GM19099 (cell line): ENCODE data around the gene PASD1.

Experiments used
- POLR2A ChIP-seq: IDR thresholded peaks from 3 replicates; pipeline ENCODE4 v1.6.1; 2011; ENCODE audit warnings: low read depth; ENCODE audit not compliant: insufficient read length; ENCODE audit errors: extremely low read depth

PASD1 gene

DNA sequence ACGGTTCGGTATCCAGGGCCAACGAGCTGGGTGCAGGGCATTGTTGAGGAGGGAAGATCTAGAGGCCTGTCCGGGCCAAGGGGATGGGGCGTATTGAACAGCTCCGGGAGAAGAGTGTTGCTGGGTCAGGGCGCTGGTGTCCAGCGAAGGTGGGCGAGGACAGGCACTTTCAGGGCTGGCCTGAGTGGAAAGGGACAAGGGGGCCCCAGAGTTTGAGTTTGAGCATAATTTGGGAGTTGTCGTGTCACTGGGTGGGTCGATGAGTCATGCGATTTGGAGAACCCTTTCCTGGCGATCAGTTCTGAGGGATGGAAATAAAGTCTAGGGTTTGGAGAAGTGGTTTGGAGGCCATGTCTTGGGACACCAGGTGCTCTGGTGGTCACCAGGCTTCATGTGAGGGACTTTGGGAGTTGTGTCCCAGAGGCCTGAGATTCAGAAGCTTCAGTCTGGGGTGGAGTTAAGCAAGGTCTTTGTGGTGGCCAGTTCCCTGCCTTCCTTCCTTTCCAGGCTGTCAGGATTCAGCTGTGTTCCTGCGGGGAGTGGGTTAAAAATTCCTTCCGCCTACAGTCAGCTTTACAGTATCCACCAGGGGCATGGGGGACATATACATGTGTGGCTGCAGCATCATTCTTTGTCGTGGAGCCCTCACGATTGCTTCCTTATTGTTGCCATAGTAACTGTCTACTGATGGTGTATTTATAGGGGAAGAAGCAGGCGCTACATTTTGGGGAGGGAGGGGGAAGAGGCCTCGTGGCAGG lies 132.3 kb downstream of the PASD1 start:
- TF ChIP-seq POLR2A, result no peak

DNA sequence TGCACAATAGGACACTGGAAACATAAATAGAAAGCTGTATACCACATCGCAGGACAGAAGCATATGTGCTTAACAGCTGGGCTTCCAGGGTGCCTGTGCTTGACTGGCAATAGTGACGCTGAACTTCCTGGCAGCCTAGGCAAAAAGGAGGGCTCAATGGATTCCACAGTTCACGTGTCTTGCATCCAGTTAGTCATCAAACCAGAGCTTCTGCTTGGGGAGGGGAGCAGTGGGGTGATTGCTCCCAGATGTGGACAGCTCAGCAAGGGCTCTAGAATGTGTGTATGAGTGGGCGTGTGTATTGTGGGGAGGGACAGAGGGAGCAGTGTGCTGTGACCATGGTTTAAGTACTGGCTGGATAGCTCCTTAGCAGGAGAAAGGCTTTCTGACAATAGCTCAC lies 134.0 kb downstream of the PASD1 start:
- TF ChIP-seq POLR2A, result no peak

DNA sequence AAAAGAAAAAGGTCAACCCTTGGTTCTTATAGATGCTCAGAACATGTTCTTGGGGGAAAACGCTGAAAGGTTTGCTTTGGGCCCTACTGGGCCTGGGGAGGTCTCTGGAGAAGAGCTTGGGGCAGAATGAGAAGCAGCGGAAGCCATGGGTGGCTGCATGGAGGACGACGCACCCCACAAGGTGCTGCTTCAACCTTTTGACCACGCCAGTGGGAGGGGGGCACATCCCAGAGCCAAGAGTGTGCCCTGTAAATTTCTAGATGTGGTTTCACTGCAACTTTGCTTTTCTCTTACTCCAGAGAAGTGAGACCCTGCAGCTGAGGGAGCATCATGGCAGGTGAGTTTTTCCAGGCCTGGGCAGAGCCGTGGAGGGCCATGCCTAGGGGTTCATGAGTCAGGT lies 135.0 kb downstream of the PASD1 start:
- no peak for TF ChIP-seq POLR2A

DNA sequence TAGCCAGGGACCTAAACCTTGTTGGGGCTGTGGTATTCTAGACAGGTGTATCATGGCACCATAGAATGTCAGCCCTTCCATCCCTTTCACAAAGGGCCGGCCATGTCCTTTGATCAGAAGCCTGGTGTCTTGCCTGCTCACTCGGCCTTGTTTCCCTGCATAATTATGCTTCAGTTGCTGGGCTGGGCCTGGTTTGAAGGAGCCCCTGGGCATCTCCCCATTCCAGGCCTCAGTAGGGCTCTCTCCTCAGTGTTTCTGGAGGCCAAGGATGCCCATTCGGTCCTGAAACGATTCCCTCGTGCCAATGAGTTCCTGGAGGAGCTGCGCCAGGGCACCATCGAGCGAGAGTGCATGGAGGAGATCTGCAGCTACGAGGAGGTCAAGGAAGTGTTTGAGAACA lies 136.3 kb downstream of the PASD1 start:
- no peak for TF ChIP-seq POLR2A

DNA sequence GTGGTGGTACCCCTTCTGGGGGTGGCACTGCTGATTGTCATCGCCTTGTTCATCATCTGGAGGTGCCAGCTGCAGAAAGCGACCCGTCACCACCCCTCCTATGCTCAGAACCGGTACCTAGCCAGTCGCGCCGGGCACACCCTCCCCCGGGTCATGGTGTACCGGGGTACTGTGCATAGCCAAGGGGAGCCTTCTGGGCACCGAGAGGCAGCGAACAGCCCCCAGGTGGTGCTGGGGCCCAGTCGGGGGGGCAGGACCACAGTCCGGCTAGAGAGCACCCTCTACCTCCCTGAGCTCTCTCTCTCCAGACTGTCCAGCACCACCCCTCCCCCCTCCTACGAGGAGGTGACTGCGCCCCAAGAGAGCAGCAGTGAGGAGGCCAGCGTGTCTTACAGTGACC lies 137.1 kb downstream of the PASD1 start:
- TF ChIP-seq POLR2A, result no peak

DNA sequence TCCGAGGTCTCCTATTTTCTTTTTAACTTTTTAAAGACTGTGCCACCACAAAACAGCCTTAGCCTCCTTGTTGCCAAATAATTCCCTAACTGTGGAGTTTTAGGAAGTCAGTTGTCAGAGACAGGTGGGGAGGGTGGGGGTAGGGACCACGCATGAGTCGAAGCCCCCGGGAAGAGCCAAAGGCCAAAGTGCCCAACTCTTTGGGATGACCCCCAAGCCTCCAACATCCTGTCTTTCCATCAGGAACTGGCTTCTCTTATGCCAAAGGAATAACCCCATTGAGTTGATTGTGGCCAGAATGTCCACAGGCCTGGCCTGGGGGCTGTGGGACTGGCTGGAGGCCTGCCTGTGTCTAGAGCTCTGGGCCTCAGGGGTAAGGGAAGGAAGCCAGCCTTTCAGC lies 137.6 kb downstream of the PASD1 start:
- TF ChIP-seq POLR2A, result no peak

DNA sequence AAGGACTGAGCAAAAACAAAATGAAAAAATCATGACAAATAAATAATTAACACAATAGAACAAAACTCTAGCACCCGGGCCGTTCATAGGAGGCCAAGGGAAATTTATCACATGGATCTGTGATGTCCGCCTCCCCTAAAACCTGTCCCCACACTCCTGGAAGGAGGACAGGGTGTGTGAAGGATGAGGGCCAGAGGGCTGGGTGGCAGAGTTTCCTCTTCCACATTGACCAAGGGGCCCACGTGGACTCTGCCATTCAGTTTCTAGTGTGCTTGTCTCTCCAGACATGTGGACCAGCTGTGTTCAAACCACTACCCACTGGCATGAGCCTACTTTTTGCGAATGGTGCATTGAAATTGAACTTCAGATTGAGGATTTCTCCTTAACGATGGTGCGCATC lies 138.1 kb downstream of the PASD1 start:
- TF ChIP-seq POLR2A, result no peak

DNA sequence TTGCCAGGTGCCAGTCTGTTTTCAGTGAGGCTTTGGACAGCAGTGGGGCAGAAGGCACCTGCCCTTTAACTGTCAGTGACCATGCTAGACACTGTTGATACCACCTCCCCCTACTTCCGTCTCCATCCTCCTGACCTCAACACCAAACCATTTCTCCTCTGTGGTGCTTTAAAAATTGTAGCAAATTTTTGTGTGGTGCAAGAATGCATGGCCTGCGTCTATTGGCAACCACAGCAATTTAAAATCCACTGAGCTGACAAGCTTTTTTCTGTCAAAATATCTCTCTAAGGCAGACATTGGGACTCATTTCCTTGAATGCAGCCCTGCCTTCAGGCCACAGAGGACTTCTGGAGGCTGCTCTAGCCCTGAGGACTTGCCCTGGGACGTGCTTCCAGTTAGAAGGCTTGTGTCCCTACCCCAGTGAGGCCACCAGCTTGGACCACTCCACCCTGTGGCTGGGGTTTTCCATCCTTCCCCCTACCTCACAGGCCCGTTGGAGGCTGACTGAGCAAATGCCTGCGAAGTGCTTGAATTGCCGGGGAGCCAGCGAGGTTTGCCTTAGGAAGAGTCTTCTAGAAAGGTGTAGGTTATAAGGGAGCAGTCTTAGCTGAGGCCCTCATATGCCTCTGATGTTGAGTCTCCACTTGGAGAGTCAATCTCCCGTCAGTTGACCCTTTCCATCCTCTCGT lies 138.7 kb downstream of the PASD1 start:
- no peak for TF ChIP-seq POLR2A

DNA sequence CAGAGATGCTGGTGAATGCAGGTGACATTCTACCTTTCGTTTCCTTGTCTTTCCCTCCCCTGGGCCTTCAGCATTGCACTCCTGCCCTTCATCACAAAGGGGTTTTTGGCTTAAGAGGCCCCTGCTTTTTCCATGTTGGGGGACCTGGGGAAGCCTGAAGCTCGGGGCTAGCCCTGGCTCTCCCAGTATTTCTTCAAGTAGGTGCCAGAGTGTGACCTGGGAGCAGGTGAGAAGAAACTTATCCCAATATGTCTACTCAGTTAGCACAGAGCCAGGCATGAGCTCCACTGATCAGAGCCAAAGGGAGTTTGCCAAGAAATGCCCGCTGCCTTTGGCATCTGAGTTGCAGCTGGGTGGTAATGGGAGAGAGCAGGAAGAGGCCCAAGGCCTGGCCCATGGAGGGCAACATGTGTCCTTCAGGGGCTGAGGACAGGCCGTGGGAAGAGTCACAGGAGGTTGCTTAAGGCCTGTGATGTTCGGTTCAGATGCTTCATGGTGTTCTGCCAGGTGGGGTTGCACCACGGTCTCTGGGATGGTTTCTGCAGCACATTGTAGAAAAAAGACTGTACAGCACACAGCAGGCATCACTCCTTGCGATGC lies 139.4 kb downstream of the PASD1 start:
- TF ChIP-seq POLR2A, result no peak

DNA sequence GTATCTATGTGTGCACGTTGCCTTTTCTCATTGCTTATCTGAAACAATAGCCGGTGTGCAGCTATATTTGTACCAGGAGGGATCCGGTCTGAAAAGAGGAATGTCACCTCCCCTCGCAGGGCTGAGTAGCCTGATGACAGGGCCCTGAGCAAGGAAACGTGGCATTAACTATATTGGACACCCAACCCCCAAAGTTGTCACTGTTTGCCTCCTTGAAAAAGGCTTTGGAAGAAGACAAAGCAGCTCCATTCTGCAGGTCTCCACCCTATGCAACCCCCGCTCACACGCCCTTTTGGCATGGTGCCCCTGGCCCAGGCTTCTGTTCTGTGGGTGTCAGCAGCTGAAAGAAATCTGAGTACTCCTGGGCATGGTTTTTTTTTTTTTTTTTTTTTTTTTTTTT lies 140.0 kb downstream of the PASD1 start:
- TF ChIP-seq POLR2A, result no peak

DNA sequence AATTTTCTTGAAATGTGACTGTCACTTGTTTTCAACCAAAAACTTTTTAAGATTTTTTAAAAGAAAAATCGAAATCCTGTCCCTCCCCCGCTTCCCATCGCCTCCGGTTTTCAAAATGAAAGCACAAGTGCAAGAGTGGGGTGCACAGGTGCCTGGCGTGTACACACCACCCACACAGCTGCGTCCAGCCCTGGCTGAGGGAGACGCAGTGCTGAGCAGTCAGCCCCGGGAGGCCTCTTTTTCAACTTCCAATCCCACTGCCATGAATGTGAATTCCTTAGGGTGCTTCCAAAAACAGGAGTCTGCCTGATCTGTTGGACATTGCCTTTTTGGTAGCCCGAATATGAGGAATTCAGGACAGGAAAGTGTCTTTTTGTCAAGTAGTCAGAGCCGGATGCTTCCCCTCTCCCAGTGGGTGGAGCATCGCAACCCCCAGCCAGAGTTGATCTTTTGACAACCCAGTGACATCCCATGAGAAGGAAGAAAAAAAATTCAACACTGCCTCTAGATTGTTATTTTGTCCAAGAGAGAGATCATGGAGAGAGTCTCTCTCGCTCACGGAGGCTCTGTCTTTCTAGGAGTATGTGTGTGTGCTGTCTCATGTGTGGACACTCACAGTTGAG lies 140.7 kb downstream of the PASD1 start:
- TF ChIP-seq POLR2A, result no peak

DNA sequence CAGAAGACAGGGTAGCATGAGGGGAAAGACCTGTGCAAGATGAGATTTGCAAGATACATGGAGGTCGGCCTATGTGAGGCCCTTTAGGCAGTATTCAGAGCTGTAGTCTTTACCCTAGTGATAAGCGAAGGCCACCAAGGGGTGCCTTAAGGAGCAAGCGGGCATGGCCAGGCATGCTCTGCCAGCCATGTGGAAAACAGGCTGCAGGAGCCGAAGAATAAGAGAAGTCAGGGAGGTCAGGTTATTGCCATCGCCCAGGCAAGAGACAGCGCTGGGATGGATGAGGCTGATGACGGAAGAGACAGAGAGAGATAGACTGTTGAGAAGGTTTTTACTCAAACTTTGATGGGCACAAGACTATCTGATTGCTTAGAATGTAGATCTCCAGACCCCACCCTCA lies 145.3 kb downstream of the PASD1 start:
- TF ChIP-seq POLR2A, result no peak

DNA sequence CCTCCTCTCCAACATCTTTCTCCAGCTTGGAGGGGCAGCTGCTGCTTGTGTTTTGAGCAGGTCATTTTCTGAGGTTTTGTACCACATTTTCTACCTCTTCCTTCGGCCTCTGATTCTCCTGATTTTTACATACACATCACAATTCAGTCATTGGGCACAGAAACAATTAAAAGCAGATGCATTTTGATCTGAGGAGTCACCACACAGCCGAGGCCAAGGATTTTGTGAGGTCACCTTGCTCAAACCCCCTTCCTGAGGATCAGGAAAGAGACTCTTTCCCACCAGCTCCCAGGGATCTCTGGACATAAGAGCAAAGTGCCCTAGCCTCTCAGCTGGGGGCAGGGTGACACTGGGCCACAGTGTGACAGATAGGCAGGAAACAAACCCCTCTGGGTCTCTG lies 147.0 kb downstream of the PASD1 start:
- no peak for TF ChIP-seq POLR2A

DNA sequence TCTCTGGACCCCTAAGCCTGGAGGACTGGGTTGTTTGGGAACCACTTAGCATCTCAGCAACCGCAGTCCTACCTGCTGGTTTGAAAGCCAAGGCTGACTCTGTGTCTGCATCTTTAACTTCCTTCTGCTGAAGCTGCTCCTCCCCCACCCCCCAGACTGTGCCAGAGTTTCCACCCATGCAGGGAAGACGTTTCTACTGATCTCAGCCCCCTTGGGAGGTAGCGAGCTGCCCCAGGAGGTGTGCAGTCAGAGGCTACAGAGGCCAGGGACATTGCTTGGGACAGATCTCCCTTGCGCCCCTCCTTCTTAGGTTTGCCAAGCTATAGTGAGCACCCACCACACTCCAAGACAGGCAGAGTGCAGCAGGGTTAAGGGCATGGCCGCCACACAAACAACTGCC lies 147.7 kb downstream of the PASD1 start:
- TF ChIP-seq POLR2A, result no peak

DNA sequence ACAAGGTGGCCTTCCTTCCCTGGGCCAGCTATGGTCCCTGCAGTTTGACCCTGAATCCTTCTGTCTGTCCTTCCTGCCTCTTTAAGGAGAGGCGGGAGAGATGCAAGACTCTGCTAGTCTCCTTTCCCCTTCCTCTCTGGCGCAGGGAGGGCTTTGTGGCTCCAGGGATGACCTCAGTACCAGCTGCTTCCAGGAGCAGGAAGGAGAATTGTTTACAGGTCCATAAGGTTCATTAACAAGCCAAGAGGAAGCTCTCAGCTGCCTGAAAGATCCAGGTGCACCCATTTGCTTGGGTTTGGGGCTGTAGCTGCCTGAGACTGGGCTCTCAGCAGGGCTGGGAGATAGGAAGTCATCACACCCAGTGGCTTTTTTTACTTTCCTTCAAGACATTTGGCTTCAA lies 148.3 kb downstream of the PASD1 start:
- no peak for TF ChIP-seq POLR2A

DNA sequence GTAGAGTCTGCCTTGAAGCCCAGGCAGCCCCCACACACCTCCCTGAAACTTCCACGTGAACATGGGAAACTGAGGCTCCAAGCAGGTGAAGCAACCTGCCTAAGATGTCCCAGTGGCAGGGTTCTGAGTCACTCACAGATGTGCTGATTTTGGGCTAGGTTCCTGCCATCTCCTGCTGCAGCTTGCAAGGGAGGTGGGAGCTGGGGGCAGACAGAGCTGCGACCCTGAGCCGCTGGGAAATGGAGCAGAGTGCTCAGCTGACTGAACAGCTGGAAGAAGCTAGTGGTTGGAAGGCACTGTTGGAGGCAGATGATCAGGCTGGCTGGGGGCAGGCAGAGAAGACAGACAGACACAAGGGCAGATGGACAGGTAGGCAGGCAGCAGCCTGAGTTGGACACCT lies 148.8 kb downstream of the PASD1 start:
- TF ChIP-seq POLR2A, result no peak
